Measurements from ENCODE around the gene STOX2. TPM values are rescaled to one million over a fixed set of nuclear protein-coding genes. Genes with fewer than 3 reads are reported as not detected.

STOX2 gene
- total RNA-seq, 1 donor from 2014 or later = 26.7 TPM

- Mint-ChIP-seq H3K27ac (ENCODE audit: unreplicated experiment) (no peak overlapping the region), H3K4me1 (peaks cover 10% of the 10 kb centered on the region), H3K36me3 (ENCODE audit: low read depth) (peaks cover 8% of the 10 kb centered on the region), H3K27me3 (ENCODE audit: low read depth) (no peaks in the 10 kb centered on the region), H3K9me3 (no peaks in the 10 kb centered on the region), H3K4me3 (no peak overlapping the region)
- no peak for TF ChIP-seq CTCF (conservative IDR thresholded peaks at IDR 0.05)
- no peak for DNase-seq (ENCODE audit: low read depth, low spot score)
These were observed 117.7 kb downstream of the STOX2 start for GRCh38 chr4:184022679-184023383.

GRCh38 chr4:184024637-184025036 lies 119.5 kb downstream of the STOX2 start:
- H3K9me3 Mint-ChIP-seq = no peaks in the 10 kb centered on the region
- H3K36me3 Mint-ChIP-seq (ENCODE audit: low read depth) = peaks cover 5% of the 10 kb centered on the region
- H3K4me3 Mint-ChIP-seq = no peak overlapping the region

GRCh38 chr4:184028561-184029374 lies 123.7 kb downstream of the STOX2 start:
- H3K27me3 Mint-ChIP-seq (ENCODE audit: low read depth) = no peaks in the 10 kb centered on the region
- TF ChIP-seq CTCF (conservative IDR thresholded peaks at IDR 0.05) = no peak
- DNase-seq (ENCODE audit: low read depth, low spot score) = no peak
- H3K36me3 Mint-ChIP-seq (ENCODE audit: low read depth) = peaks cover 10% of the 10 kb centered on the region
- H3K4me3 Mint-ChIP-seq = no peak overlapping the region
- no peaks in the 10 kb centered on the region for H3K4me1 Mint-ChIP-seq
- no peaks in the 10 kb centered on the region for H3K9me3 Mint-ChIP-seq
- no peak overlapping the region for H3K27ac Mint-ChIP-seq (ENCODE audit: unreplicated experiment)

More at GRCh38 chr4:184024637-184025036, 119.5 kb downstream of the STOX2 start:
- no peak for DNase-seq (ENCODE audit: low read depth, low spot score)
- TF ChIP-seq CTCF (conservative IDR thresholded peaks at IDR 0.05) = no peak
- Mint-ChIP-seq H3K4me1 (peaks cover 10% of the 10 kb centered on the region), H3K27ac (ENCODE audit: unreplicated experiment) (no peak overlapping the region), H3K27me3 (ENCODE audit: low read depth) (no peaks in the 10 kb centered on the region)

GRCh38 chr4:184030036-184030435 lies 124.9 kb downstream of the STOX2 start:
- H3K4me3 Mint-ChIP-seq = no peak overlapping the region
- DNase-seq (ENCODE audit: low read depth, low spot score) = no peak
- peaks cover 10% of the 10 kb centered on the region for H3K36me3 Mint-ChIP-seq (ENCODE audit: low read depth)
- H3K27ac Mint-ChIP-seq (ENCODE audit: unreplicated experiment) = no peak overlapping the region
- no peaks in the 10 kb centered on the region for H3K27me3 Mint-ChIP-seq (ENCODE audit: low read depth)
- H3K4me1 Mint-ChIP-seq = no peaks in the 10 kb centered on the region
- H3K9me3 Mint-ChIP-seq = no peaks in the 10 kb centered on the region
- no peak for TF ChIP-seq CTCF (conservative IDR thresholded peaks at IDR 0.05)

- H3K4me1 Mint-ChIP-seq = no peaks in the 10 kb centered on the region
- H3K9me3 Mint-ChIP-seq = no peaks in the 10 kb centered on the region
- no peak overlapping the region for H3K27ac Mint-ChIP-seq (ENCODE audit: unreplicated experiment)
- no peak overlapping the region for H3K4me3 Mint-ChIP-seq
- H3K27me3 Mint-ChIP-seq (ENCODE audit: low read depth) = no peaks in the 10 kb centered on the region
- DNase-seq (ENCODE audit: low read depth, low spot score) = no peak
- H3K36me3 Mint-ChIP-seq (ENCODE audit: low read depth) = peaks cover 10% of the 10 kb centered on the region
- TF ChIP-seq CTCF (conservative IDR thresholded peaks at IDR 0.05) = no peak
These were observed 125.7 kb downstream of the STOX2 start for GRCh38 chr4:184030764-184031163.
